PC-3 (cell line): ENCODE measurements around the gene TCAP.

Experiments used
- CTCF ChIP-seq: fragments of 300-600 bp; sonication (generic); conservative IDR thresholded peaks from 2 replicates; pipeline ENCODE4 v1.5.1; 2017; ENCODE audit warnings: antibody characterized with exemption, low read depth, mild to moderate bottlenecking, low read length
- EZH2 ChIP-seq: fragments of 300-600 bp; sonication (generic); IDR thresholded peaks from one replicate; pipeline ENCODE4 v1.6.1; 2017; ENCODE audit warnings: antibody characterized with exemption, mild to moderate bottlenecking, low read length; ENCODE audit not compliant: unreplicated experiment
- EZH2phosphoT487 ChIP-seq: fragments of 300-600 bp; sonication (generic); IDR thresholded peaks from 2 replicates; pipeline ENCODE4 v1.6.1; 2018; ENCODE audit warnings: mild to moderate bottlenecking, antibody characterized with exemption, low read length, borderline replicate concordance

- TF ChIP-seq CTCF (no peak), EZH2 (no peak), EZH2phosphoT487 (no peak)
Measured at GRCh38 chr17:39687546-39688474, 22.7 kb downstream of the TCAP start, which contains the start of gene PGAP3.
